Gastrocnemius medialis (tissue), 4 donors: ENCODE results near the gene FTH1.
A peak's percentile ranks its signal among the peaks of the same experiment; 100 is the strongest.

ENCODE experiments used
- CTCF ChIP-seq, 5 experiments: fragments of 450-650 bp in 3 of 5; fragments of 200-600 bp in 2 of 5; sonication (generic) in 2 of 5; IDR thresholded peaks in 4 of 5; conservative IDR thresholded peaks in 1 of 5; 1 replicate in 4 of 5; 2 replicates in 1 of 5; pipeline ENCODE4 v1.5.1; 2016 to 2019; ENCODE audit warnings: antibody characterized with exemption in 5 of 5, mild to moderate bottlenecking in 3 of 5, moderate library complexity in 3 of 5
- POLR2A ChIP-seq, 2 donors: fragments of 450-650 bp; IDR thresholded peaks; one replicate each; pipeline ENCODE4 v1.6.1; 2017; ENCODE audit warnings: antibody characterized with exemption in 2 of 2, mild to moderate bottlenecking in 2 of 2, moderate library complexity in 2 of 2

DNA sequence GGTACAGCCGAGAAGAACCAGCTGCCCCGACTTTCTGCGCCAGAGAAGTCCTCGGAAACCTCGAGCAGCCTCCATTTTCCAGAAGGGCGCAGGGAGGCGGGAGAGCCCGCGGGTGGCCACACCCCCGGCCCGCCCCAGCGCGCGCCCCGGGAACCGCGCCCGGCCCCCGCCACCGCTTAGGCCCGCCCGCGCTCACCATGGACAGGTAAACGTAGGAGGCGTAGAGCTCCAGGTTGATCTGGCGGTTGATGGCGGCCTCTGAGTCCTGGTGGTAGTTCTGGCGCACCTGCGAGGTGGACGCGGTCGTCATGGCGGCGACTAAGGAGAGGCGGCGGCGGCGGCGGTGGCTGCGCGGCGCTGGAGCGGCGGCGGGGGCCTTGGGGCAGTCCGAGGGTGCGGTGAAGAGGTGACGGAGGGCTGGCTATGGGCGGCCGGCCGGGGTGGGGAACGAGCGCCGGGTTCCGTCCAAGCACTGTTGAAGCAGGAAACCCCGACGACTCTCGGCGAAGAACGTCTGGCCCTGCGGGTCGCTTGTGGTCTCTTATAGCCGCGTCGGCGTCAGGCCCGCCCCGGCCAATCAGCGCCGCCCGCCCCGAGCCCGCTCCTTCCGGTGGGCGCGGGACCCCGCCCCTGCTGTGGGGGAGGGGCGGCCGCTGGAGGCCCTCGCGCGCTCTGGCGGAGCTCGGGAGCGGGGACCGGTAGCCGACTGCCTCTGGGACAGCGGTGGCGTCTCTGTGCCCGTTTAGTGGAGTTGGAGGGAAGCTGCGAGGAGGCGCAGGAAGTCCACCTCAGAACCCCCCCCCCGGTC, at the start of gene FTH1:
- TF ChIP-seq CTCF (IDR thresholded peaks at IDR 0.05 in 4 of 5, conservative IDR thresholded peaks at IDR 0.05 in 1 of 5) (no peak), POLR2A (IDR thresholded peaks at IDR 0.05) (peak; percentile 100)
